HCT116 (cell line): ENCODE measurements around the gene HDGFL3. TPM values are rescaled to one million over a fixed set of nuclear protein-coding genes. Genes with fewer than 3 reads are reported as not detected.

Source experiments
- ATAC-seq: fragments of 200-7000 bp; cut with Tn5 transposase; 2 replicates; pipeline ENCODE4 v1.9.1; 2020; ENCODE audit warnings: mild to moderate bottlenecking, moderate library complexity
- BruUV-seq: library from RNA; stranded (reverse); fragments of 400-500 nt; replicated peaks from 2 replicates; lab custom pipeline; 2021; lab: Mats Ljungman, UMichigan
- CTCF ChIA-PET: fragments of 300-600 bp; sonication (Branson Sonifier 250); formaldehyde crosslinking; loops from one replicate; lab custom pipeline; 2021; ENCODE audit warnings: antibody characterized with exemption; lab: Charles Lee
- POLR2A ChIA-PET: fragments of 300-600, 350-600 bp; sonication (Branson Sonifier 250); formaldehyde crosslinking; loops from one replicate; lab custom pipeline; 2021; ENCODE audit warnings: antibody characterized with exemption; lab: Charles Lee
- RAD21 ChIA-PET, 2 experiments: fragments of 300-600 bp; sonication (Branson Sonifier 250); formaldehyde crosslinking; loops; one replicate each; lab custom pipeline; 2023; ENCODE audit warnings: low total read pairs in 2 of 2; ENCODE audit not compliant: uncharacterized antibody in 2 of 2, unreplicated experiment in 2 of 2, low non-redundant PET in 1 of 2; lab: Charles Lee
- DNase-seq: peaks from one replicate; pipeline ENCODE4 v3.0.0-alpha.2; 2010; ENCODE audit warnings: low read depth, low spot score
- H2AFZ ChIP-seq: fragments of 200-600 bp; shearing (Covaris generic), sonication (generic); 2 replicates; pipeline ENCODE4 v1.6.1; 2017; ENCODE audit warnings: low read depth, mixed run types, mixed read lengths, antibody characterized with exemption, low read length; ENCODE audit not compliant: poor library complexity, severe bottlenecking
- H3K27ac ChIP-seq: 2 replicates; pipeline ENCODE4 v1.5.1; 2012; ENCODE audit warnings: low read depth, low read length
- H3K27me3 ChIP-seq: fragments of 200-600 bp; sonication (generic); 2 replicates; pipeline ENCODE4 v1.6.1; 2016; ENCODE audit warnings: mixed run types, low read length, mixed read lengths; ENCODE audit not compliant: insufficient read depth
- H3K36me3 ChIP-seq, 2 experiments: fragments of 200-500 bp in 1 of 2; fragments of 200-600 bp in 1 of 2; sonication (Bioruptor generic) in 1 of 2; sonication (generic) in 1 of 2; 2 replicates each; pipeline versions ENCODE4 v1.5.1 to v1.6.1; 2014 to 2016; ENCODE audit warnings: low read length in 2 of 2, inconsistent platforms in 1 of 2, mixed read lengths in 1 of 2, mixed run types in 1 of 2; ENCODE audit not compliant: insufficient read depth in 2 of 2, control insufficient read depth in 1 of 2
- H3K4me1 ChIP-seq, 2 experiments: fragments of 200-600 bp in 1 of 2; sonication (generic) in 1 of 2; 2 replicates each; pipeline versions ENCODE4 v1.5.1 to v1.6.1; 2012 to 2017; ENCODE audit warnings: low read length in 2 of 2, inconsistent platforms in 1 of 2, mild to moderate bottlenecking in 1 of 2, mixed read lengths in 1 of 2, mixed run types in 1 of 2, moderate library complexity in 1 of 2; ENCODE audit not compliant: insufficient read depth in 2 of 2, control insufficient read depth in 1 of 2
- H3K4me2 ChIP-seq: fragments of 200-600 bp; sonication (generic); 2 replicates; pipeline ENCODE4 v1.6.1; 2017; ENCODE audit warnings: mixed run types, low read length, mixed read lengths
- H3K4me3 ChIP-seq, 2 experiments: fragments of 200-600 bp in 1 of 2; sonication (generic) in 1 of 2; replicated peaks in 1 of 2; 2 replicates each; pipeline ENCODE4 v1.5.1; 2011 to 2016; ENCODE audit warnings: low read length in 2 of 2, control low read depth in 1 of 2, low read depth in 1 of 2, mild to moderate bottlenecking in 1 of 2, mixed read lengths in 1 of 2, mixed run types in 1 of 2
- H3K79me2 ChIP-seq: fragments of 200-600 bp; sonication (generic); 2 replicates; pipeline ENCODE4 v1.6.1; 2017; ENCODE audit warnings: mild to moderate bottlenecking, mixed run types, low read length, moderate library complexity, mixed read lengths; ENCODE audit not compliant: insufficient read depth
- H3K9ac ChIP-seq: fragments of 200-600 bp; sonication (generic); 2 replicates; pipeline ENCODE4 v1.6.1; 2016; ENCODE audit warnings: low read length, mixed read lengths
- H3K9me2 ChIP-seq: fragments of 200-600 bp; sonication (generic), shearing (Covaris generic); 2 replicates; pipeline ENCODE4 v1.6.1; 2017; ENCODE audit warnings: mixed run types, mild to moderate bottlenecking, moderate library complexity; ENCODE audit not compliant: insufficient read depth
- H3K9me3 ChIP-seq, 2 experiments: fragments of 200-500 bp in 1 of 2; fragments of 200-600 bp in 1 of 2; sonication (Bioruptor generic) in 1 of 2; sonication (generic) in 1 of 2; 2 replicates each; pipeline ENCODE4 v1.6.1; 2014 to 2017; ENCODE audit warnings: low read length in 2 of 2, mixed read lengths in 2 of 2, inconsistent platforms in 1 of 2, low read depth in 1 of 2, mild to moderate bottlenecking in 1 of 2, mixed run types in 1 of 2, moderate library complexity in 1 of 2; ENCODE audit not compliant: control insufficient read depth in 1 of 2, insufficient read depth in 1 of 2
- H4K20me1 ChIP-seq: fragments of 200-600 bp; sonication (generic), shearing (Covaris generic); 2 replicates; pipeline ENCODE4 v1.6.1; 2017; ENCODE audit warnings: mixed run types, mild to moderate bottlenecking, moderate library complexity; ENCODE audit not compliant: insufficient read depth
- ATF3 ChIP-seq: IDR thresholded peaks from 2 replicates; pipeline ENCODE4 v1.6.1; 2012
- CBX3 ChIP-seq: IDR thresholded peaks from 2 replicates; pipeline ENCODE4 v1.6.1; 2012; ENCODE audit warnings: low read depth
- CEBPB ChIP-seq: IDR thresholded peaks from 2 replicates; pipeline ENCODE4 v1.6.1; 2012; ENCODE audit warnings: low read depth
- EGR1 ChIP-seq: IDR thresholded peaks from 2 replicates; pipeline ENCODE4 v1.6.1; 2012; ENCODE audit warnings: low read depth
- ELF1 ChIP-seq: IDR thresholded peaks from 2 replicates; pipeline ENCODE4 v1.6.1; 2012; ENCODE audit warnings: low read depth, borderline replicate concordance
- EZH2 ChIP-seq: fragments of 200-600 bp; sonication (generic); IDR thresholded peaks from 2 replicates; pipeline ENCODE4 v1.6.1; 2017; ENCODE audit warnings: antibody characterized with exemption, mixed run types
- EZH2phosphoT487 ChIP-seq: fragments of 200-600 bp; IDR thresholded peaks from 2 replicates; pipeline ENCODE4 v1.6.1; 2018; ENCODE audit warnings: antibody characterized with exemption, borderline replicate concordance
- FOSL1 ChIP-seq: IDR thresholded peaks from 2 replicates; pipeline ENCODE4 v1.6.1; 2012; ENCODE audit warnings: low read depth
- JUND ChIP-seq: IDR thresholded peaks from 2 replicates; pipeline ENCODE4 v1.6.1; 2012
- POLR2A ChIP-seq: IDR thresholded peaks from 2 replicates; pipeline ENCODE4 v1.7.0; 2011; ENCODE audit warnings: borderline replicate concordance; ENCODE audit not compliant: insufficient read depth, insufficient read length; ENCODE audit errors: extremely low read depth
- POLR2AphosphoS5 ChIP-seq: IDR thresholded peaks from 2 replicates; pipeline ENCODE4 v1.6.1; 2011; ENCODE audit warnings: mild to moderate bottlenecking, low read depth, low read length, moderate library complexity
- SP1 ChIP-seq: IDR thresholded peaks from 2 replicates; pipeline ENCODE4 v1.6.1; 2012; ENCODE audit warnings: low read depth
- SRF ChIP-seq: IDR thresholded peaks from 2 replicates; pipeline ENCODE4 v1.6.1; 2012; ENCODE audit warnings: low read depth
- TCF7L2 ChIP-seq: IDR thresholded peaks from 2 replicates; pipeline ENCODE4 v1.7.0; 2011; ENCODE audit warnings: borderline replicate concordance, inconsistent platforms; ENCODE audit not compliant: insufficient read depth, insufficient read length; ENCODE audit errors: extremely low read depth
- YY1 ChIP-seq: IDR thresholded peaks from 2 replicates; pipeline ENCODE4 v1.6.1; 2011; ENCODE audit warnings: low read length, low read depth, moderate library complexity, mild to moderate bottlenecking; ENCODE audit not compliant: insufficient replicate concordance; ENCODE audit errors: extremely low read depth
- ZNF274 ChIP-seq: fragments of 200-500 bp; sonication (Bioruptor generic); IDR thresholded peaks from 2 replicates; pipeline ENCODE4 v1.6.1; 2014; ENCODE audit warnings: mild to moderate bottlenecking, low read depth, low read length, inconsistent platforms
- intact Hi-C: fragments of 100-400 bp; cut with micrococcal nuclease; formaldehyde crosslinking; loops from 2 replicates; pipeline ENCODE4 v1.10.0; 2022
- total RNA-seq: library from RNA; stranded (reverse); gene quantifications from one replicate; pipeline ENCODE4 v1.2.1, GENCODE V29; 2021; ENCODE audit not compliant: unreplicated experiment
- TF ChIP-seq, protein P1 (sequence below): IDR thresholded peaks from 2 replicates; pipeline ENCODE4 v1.6.1; 2012; ENCODE audit warnings: low read depth
- TF ChIP-seq, protein P2 (sequence below): IDR thresholded peaks from 2 replicates; pipeline ENCODE4 v1.6.1; 2012

The HDGFL3 gene
- total RNA-seq, 1 experiment from 2014 or later = 0.64 TPM

- H2AFZ ChIP-seq = no peak overlapping the region
- ATAC-seq (no peak), DNase-seq (no peak)
- no peaks in the 10 kb centered on the region for H3K36me3 ChIP-seq
- no peaks in the 10 kb centered on the region for H3K9me2 ChIP-seq
- RAD21 ChIA-PET = no interaction called here
- no peaks in the 10 kb centered on the region for H4K20me1 ChIP-seq
- H3K9ac ChIP-seq = no peak overlapping the region
- CTCF ChIA-PET = no interaction called here
- no peak overlapping the region for H3K4me2 ChIP-seq
- no peaks in the 10 kb centered on the region for H3K79me2 ChIP-seq
- intact Hi-C loops = no loop called here
- no peak overlapping the region for H3K4me3 ChIP-seq
- POLR2A ChIA-PET = no interaction called here
- no peaks in the 10 kb centered on the region for H3K9me3 ChIP-seq
- no peak overlapping the region for H3K27ac ChIP-seq
- TF ChIP-seq, protein P1, sequence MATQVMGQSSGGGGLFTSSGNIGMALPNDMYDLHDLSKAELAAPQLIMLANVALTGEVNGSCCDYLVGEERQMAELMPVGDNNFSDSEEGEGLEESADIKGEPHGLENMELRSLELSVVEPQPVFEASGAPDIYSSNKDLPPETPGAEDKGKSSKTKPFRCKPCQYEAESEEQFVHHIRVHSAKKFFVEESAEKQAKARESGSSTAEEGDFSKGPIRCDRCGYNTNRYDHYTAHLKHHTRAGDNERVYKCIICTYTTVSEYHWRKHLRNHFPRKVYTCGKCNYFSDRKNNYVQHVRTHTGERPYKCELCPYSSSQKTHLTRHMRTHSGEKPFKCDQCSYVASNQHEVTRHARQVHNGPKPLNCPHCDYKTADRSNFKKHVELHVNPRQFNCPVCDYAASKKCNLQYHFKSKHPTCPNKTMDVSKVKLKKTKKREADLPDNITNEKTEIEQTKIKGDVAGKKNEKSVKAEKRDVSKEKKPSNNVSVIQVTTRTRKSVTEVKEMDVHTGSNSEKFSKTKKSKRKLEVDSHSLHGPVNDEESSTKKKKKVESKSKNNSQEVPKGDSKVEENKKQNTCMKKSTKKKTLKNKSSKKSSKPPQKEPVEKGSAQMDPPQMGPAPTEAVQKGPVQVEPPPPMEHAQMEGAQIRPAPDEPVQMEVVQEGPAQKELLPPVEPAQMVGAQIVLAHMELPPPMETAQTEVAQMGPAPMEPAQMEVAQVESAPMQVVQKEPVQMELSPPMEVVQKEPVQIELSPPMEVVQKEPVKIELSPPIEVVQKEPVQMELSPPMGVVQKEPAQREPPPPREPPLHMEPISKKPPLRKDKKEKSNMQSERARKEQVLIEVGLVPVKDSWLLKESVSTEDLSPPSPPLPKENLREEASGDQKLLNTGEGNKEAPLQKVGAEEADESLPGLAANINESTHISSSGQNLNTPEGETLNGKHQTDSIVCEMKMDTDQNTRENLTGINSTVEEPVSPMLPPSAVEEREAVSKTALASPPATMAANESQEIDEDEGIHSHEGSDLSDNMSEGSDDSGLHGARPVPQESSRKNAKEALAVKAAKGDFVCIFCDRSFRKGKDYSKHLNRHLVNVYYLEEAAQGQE = no peak
- TF ChIP-seq SRF (no peak), EZH2 (no peak), YY1 (no peak), EZH2phosphoT487 (no peak), SP1 (no peak), FOSL1 (no peak), ZNF274 (no peak), ATF3 (no peak), ELF1 (no peak), CEBPB (no peak), POLR2AphosphoS5 (no peak), EGR1 (no peak), TCF7L2 (no peak), CBX3 (no peak), POLR2A (no peak), JUND (no peak)
- TF ChIP-seq, protein P2, sequence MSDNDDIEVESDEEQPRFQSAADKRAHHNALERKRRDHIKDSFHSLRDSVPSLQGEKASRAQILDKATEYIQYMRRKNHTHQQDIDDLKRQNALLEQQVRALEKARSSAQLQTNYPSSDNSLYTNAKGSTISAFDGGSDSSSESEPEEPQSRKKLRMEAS = no peak
- TF ChIP-seq, all 23 proteins: peak for 0
- no peaks in the 10 kb centered on the region for H3K27me3 ChIP-seq
- no peaks in the 10 kb centered on the region for H3K4me1 ChIP-seq
- no TSS peak for BruUV-seq
These were observed 4.1 kb downstream of the HDGFL3 start for GRCh38 chr15:83203543-83203942.
